GM12873 (cell line): ENCODE measurements around the gene RNF220.

Experiments
- TF ChIP-seq, protein P1 (sequence below): IDR thresholded peaks from 2 replicates; pipeline ENCODE4 v1.5.1; 2012; ENCODE audit warnings: low read depth, mild to moderate bottlenecking, moderate library complexity, low read length, control low read depth; ENCODE audit not compliant: insufficient read depth; ENCODE audit errors: missing control alignments

Gene RNF220

DNA sequence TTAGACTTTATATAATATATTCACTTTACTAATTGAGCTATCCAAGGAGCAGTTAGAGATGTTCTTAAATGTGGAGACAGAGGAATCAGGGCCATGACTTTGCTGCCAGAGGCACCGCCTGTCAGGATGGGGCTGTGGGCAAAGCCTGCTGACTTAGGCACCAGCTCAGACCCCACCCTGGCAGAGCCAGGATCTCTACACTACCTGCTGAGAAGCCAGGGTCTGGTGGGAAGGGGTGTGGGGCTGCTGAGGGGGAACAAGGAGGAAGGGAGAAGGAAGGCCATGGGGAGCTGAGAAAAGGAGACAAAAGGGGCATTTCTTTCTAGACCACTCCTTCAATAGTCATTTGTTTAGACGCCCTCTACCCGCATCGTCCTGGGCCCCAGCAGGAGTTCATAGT, 164.4 kb downstream of the RNF220 start:
- TF ChIP-seq, protein P1, sequence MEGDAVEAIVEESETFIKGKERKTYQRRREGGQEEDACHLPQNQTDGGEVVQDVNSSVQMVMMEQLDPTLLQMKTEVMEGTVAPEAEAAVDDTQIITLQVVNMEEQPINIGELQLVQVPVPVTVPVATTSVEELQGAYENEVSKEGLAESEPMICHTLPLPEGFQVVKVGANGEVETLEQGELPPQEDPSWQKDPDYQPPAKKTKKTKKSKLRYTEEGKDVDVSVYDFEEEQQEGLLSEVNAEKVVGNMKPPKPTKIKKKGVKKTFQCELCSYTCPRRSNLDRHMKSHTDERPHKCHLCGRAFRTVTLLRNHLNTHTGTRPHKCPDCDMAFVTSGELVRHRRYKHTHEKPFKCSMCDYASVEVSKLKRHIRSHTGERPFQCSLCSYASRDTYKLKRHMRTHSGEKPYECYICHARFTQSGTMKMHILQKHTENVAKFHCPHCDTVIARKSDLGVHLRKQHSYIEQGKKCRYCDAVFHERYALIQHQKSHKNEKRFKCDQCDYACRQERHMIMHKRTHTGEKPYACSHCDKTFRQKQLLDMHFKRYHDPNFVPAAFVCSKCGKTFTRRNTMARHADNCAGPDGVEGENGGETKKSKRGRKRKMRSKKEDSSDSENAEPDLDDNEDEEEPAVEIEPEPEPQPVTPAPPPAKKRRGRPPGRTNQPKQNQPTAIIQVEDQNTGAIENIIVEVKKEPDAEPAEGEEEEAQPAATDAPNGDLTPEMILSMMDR, result no peak

DNA sequence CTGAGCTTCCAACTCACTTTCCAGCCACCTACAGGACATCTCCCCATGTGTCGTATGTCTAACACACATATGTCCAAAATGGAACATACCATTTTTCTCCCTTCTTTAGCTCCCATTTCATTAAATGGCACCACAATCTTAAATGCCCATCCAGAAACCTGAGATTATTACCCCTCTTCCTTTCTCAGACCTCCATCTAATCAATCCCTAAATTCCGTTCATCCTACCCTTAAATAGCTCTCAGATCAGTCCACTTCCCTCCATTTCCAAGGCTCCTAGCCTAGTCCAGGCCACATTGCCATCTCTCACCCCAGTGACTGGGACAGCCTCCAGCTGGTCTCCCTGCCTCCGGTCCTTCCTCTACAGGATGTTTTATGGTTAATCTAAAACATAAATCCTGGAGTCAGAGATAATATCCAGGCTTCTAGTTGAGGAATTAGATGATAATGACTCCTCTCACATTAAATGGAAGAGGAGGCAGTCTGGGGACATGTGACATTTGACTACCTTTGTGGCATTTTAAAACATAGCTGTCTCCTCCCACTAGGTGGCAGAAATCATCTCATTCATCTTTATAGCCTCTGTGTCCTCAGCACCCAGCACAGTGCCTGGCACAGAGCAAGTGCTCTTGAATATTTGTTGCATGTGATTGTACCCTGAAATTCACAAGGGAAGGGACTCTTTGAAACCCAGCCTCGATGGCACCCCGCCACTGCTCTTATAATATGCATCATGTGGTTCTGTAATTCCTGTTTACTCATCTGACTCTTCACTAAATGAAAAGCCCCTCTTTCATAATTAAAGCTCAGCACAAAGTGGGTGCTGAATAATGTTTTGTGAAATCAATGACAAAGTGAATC, 166.9 kb downstream of the RNF220 start:
- TF ChIP-seq, protein P1, result peak; percentile 72

DNA sequence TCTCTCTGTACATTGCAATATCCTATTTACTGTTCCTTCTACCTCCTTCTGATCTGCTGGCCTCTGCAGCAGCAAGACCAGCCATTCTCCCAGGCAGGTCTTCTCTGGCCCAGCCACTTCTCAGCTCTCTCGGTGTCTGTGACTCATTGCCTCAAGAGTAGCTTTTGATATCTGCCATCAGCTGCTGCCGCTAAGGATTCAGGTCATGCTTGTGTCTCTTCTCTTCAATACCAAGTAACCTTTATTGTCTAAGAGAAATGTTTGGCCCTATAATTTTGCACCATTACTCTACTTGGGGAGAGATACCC, 167.5 kb downstream of the RNF220 start:
- TF ChIP-seq, protein P1, result no peak

DNA sequence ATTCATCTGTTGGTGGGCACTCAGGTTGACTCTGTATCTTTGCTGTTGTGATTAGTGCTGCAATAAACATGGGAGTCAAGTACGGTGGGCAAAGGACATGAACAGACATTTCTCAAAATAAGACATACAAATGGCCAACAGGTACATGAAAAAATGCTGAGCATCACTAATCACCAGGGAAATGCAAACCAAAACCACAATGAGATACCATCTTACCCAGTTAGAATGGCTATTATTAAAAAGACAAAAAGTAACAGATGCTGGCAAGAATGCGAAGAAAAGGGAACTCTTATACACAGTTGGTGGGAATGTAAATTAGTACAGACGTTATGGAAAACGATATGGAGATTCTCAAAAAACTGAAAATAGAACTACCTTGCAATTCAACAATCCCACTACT, 170.3 kb downstream of the RNF220 start:
- TF ChIP-seq, protein P1, result no peak

DNA sequence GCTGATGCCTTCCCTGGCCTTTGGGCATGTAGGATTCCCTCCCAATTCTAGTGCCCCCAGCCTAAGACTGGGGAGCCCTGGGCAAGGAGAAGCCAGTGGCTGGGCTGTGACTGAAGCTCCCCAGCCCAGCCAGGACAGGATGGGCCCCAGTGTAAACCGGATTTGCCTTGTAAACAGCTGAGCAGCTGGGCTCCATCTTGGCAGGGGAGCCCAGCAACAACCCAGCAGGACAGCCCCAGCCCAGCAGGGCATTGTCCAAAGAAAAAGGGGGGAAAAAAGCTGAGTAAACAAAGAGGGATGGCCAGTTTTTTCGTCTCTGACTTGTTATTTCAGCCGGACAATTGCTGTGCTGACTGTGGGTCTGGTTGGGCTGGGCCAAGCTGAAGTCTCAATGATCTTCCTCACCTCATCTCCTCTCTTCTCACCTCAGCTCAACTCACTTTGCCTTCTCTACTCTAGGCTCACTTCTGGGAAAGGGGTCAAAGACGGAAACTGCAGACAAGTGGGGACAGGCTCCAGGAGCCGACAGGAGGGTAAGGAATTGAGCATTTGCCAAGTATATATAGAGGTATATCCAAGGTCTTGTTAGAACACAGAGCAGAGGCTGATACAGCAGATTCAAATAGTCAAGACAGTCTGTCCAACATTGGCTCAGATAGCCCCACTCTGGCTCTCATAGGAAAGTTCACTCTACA, 171.5 kb downstream of the RNF220 start:
- TF ChIP-seq, protein P1, result no peak

DNA sequence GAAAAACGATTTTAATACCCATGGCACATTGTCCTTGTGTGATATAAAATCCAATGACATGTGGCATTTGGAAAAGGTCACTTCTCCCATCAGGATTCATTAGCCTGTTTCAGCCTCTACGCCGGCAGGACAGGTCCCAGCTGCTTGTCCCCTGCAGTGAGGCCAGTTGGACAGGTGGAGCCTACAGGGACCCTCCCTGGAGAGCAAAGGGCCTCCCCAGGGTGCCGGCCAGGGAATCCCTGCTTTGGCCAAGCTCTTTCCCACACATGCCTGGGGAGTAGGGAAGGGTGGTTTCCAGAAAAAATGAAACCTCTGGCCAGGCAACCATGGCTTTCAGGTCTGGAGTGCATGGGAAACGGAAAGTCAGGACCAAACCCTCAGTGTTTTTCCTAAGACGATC, 176.2 kb downstream of the RNF220 start:
- TF ChIP-seq, protein P1, result no peak

DNA sequence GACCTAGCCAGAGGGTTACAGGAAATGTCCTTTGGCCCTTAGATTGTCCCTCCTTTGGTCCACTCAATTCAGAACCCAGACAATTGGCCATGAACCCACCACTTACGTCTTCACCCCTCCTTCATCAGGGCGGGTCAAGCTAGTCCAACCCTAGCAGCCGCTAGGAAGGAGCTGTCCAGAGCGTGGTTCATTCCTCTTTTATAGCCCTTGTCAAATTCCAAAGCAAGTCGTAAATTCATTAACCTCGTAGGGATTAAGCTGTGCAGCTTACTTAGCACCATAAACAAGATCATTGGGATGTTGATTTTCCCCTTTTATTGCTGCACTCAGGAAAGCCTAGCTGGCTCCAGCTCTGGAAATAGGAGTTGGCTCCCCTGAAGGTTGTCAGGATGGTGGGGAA, 179.1 kb downstream of the RNF220 start:
- TF ChIP-seq, protein P1, result no peak
